Ishikawa (cell line): ENCODE data around the gene NCOR2.

Source experiments
- CEBPB ChIP-seq: IDR thresholded peaks from 2 replicates; pipeline ENCODE4 v1.6.1; 2012
- EP300 ChIP-seq: IDR thresholded peaks from 2 replicates; pipeline ENCODE4 v1.6.1; 2012; ENCODE audit warnings: borderline replicate concordance
- FOXM1 ChIP-seq: IDR thresholded peaks from 2 replicates; pipeline ENCODE4 v1.6.1; 2012; ENCODE audit warnings: low read depth, borderline replicate concordance
- RAD21 ChIP-seq: IDR thresholded peaks from 2 replicates; pipeline ENCODE4 v1.6.1; 2012; ENCODE audit warnings: low read depth
- TAF1 ChIP-seq: IDR thresholded peaks from 2 replicates; pipeline ENCODE4 v1.6.1; 2012; ENCODE audit warnings: low read depth, mild to moderate bottlenecking
- USF1 ChIP-seq: IDR thresholded peaks from 2 replicates; pipeline ENCODE4 v1.6.1; 2012
- TF ChIP-seq, protein P1 (sequence below): IDR thresholded peaks from 2 replicates; pipeline ENCODE4 v1.6.1; 2012; ENCODE audit warnings: low read depth, mild to moderate bottlenecking
- TF ChIP-seq, protein P2 (sequence below): IDR thresholded peaks from 2 replicates; pipeline ENCODE4 v1.6.1; 2012

DNA sequence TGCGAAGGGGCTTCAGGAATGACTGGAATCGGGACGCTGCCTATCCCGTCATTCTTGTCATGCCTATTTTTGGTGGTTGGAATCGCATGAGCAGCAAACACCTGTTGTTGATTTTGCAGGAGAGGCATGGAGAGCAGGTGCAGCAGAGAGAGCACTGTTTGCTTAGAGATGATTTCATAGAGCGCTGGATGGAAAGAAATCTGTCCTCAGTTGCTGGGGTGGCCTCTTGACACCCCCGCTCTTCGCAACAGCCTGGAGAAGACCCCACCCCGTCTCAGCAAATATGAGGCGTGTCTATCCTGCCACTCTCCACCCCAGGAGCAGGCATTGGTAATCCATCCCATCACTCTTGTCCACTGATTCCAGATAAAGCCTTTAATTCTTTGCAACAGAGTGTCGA is 19.3 kb upstream of the NCOR2 start:
- TF ChIP-seq RAD21 (no peak), TAF1 (no peak), CEBPB (no peak), USF1 (no peak), FOXM1 (no peak), EP300 (no peak)
- TF ChIP-seq, protein P1, sequence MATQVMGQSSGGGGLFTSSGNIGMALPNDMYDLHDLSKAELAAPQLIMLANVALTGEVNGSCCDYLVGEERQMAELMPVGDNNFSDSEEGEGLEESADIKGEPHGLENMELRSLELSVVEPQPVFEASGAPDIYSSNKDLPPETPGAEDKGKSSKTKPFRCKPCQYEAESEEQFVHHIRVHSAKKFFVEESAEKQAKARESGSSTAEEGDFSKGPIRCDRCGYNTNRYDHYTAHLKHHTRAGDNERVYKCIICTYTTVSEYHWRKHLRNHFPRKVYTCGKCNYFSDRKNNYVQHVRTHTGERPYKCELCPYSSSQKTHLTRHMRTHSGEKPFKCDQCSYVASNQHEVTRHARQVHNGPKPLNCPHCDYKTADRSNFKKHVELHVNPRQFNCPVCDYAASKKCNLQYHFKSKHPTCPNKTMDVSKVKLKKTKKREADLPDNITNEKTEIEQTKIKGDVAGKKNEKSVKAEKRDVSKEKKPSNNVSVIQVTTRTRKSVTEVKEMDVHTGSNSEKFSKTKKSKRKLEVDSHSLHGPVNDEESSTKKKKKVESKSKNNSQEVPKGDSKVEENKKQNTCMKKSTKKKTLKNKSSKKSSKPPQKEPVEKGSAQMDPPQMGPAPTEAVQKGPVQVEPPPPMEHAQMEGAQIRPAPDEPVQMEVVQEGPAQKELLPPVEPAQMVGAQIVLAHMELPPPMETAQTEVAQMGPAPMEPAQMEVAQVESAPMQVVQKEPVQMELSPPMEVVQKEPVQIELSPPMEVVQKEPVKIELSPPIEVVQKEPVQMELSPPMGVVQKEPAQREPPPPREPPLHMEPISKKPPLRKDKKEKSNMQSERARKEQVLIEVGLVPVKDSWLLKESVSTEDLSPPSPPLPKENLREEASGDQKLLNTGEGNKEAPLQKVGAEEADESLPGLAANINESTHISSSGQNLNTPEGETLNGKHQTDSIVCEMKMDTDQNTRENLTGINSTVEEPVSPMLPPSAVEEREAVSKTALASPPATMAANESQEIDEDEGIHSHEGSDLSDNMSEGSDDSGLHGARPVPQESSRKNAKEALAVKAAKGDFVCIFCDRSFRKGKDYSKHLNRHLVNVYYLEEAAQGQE = no peak
- TF ChIP-seq, protein P2, sequence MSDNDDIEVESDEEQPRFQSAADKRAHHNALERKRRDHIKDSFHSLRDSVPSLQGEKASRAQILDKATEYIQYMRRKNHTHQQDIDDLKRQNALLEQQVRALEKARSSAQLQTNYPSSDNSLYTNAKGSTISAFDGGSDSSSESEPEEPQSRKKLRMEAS = no peak
